Uterus (tissue), 2 donors: Measurements from ENCODE around the gene CADM2.

Experiments used
- POLR2A ChIP-seq, 2 donors: fragments of 450-650 bp; IDR thresholded peaks; one replicate each; pipeline ENCODE4 v1.6.1; 2016; ENCODE audit warnings: antibody characterized with exemption in 2 of 2, mild to moderate bottlenecking in 1 of 2, moderate library complexity in 1 of 2
- TF ChIP-seq, protein P1 (sequence below), 4 experiments: fragments of 200-600 bp in 2 of 4; fragments of 450-650 bp in 2 of 4; sonication (generic) in 2 of 4; IDR thresholded peaks; one replicate each; pipeline ENCODE4 v1.5.1; 2016 to 2019; ENCODE audit warnings: antibody characterized with exemption in 4 of 4, mild to moderate bottlenecking in 2 of 4, moderate library complexity in 1 of 4

DNA sequence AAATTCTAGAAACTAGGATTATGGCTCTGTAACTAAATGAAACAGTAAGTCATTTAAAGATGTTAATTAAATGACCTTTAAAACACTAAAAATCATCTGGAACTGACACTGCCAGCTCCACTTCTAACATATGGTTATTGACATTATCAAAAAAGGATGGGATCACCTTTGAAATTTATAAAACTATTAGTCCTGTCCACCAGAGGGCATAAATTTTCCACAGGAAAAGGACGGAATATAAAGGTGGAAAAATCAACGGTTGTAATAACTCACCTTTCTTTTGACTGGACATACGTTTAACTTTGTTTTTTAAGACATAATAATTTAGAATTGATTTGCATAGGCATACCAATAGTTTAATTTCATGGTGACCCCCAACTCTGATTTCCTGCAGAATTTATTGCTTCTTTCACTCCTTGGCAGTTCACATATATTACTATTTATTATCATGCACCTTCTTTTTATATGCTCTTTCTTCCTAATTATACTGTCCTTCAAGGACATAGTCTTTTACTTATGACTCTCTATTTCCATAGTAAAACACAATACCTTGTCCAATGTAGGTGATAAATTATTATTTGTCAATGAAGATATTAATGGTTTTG, 345.7 kb downstream of the CADM2 start:
- no peak for TF ChIP-seq POLR2A (IDR thresholded peaks at IDR 0.05)
- TF ChIP-seq, protein P1, sequence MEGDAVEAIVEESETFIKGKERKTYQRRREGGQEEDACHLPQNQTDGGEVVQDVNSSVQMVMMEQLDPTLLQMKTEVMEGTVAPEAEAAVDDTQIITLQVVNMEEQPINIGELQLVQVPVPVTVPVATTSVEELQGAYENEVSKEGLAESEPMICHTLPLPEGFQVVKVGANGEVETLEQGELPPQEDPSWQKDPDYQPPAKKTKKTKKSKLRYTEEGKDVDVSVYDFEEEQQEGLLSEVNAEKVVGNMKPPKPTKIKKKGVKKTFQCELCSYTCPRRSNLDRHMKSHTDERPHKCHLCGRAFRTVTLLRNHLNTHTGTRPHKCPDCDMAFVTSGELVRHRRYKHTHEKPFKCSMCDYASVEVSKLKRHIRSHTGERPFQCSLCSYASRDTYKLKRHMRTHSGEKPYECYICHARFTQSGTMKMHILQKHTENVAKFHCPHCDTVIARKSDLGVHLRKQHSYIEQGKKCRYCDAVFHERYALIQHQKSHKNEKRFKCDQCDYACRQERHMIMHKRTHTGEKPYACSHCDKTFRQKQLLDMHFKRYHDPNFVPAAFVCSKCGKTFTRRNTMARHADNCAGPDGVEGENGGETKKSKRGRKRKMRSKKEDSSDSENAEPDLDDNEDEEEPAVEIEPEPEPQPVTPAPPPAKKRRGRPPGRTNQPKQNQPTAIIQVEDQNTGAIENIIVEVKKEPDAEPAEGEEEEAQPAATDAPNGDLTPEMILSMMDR (IDR thresholded peaks at IDR 0.05), result peak in 1 of 4 experiments; percentile 18
